BLaER1 (cell line): ENCODE measurements around the gene ZXDA.
"Not testable (repeated sequence)": the region's sequence is repeated elsewhere in the genome, so short reads cannot be mapped to it uniquely, and the experiment has no call there.

Source experiments
- H3K27ac ChIP-seq: shearing (Covaris generic); formaldehyde crosslinking; 2 replicates; pipeline ENCODE4 v1.8.1; 2022
- H3K27me3 ChIP-seq: shearing (Covaris generic); formaldehyde crosslinking; 2 replicates; pipeline ENCODE4 v1.8.1; 2022
- H3K36me3 ChIP-seq: shearing (Covaris generic); formaldehyde crosslinking; 2 replicates; pipeline ENCODE4 v1.8.1; 2022
- H3K4me1 ChIP-seq: shearing (Covaris generic); formaldehyde crosslinking; 2 replicates; pipeline ENCODE4 v1.8.1; 2022
- H3K4me2 ChIP-seq: shearing (Covaris generic); formaldehyde crosslinking; 2 replicates; pipeline ENCODE4 v1.8.1; 2022
- H3K4me3 ChIP-seq: shearing (Covaris generic); formaldehyde crosslinking; 2 replicates; pipeline ENCODE4 v1.8.1; 2022
- H3K9ac ChIP-seq: shearing (Covaris generic); formaldehyde crosslinking; 2 replicates; pipeline ENCODE4 v1.8.1; 2022
- H3K9me3 ChIP-seq: shearing (Covaris generic); formaldehyde crosslinking; 2 replicates; pipeline ENCODE4 v1.8.1; 2022
- H4K20me1 ChIP-seq: shearing (Covaris generic); formaldehyde crosslinking; 2 replicates; pipeline ENCODE4 v1.8.1; 2022
- Cebpa-rat ChIP-seq: shearing (Covaris generic); IDR thresholded peaks from 2 replicates; pipeline ENCODE4 v1.8.1; 2022

The ZXDA gene

GRCh38 chrX:57915680-57916079 is 5.4 kb upstream of the ZXDA start:
- Histone ChIP-seq H3K36me3 (no peaks in the 10 kb centered on the region), H3K4me1 (peaks cover 7% of the 10 kb centered on the region; the same call in 1 of the 2 replicates), H3K27ac (no peak overlapping the region), H3K4me3 (no peak overlapping the region), H3K9ac (no peak overlapping the region), H3K4me2 (no peak overlapping the region), H3K9me3 (no peaks in the 10 kb centered on the region), H4K20me1 (no peaks in the 10 kb centered on the region), H3K27me3 (0 out of 2 replicates have a peak, but pooled peaks cover 5% of the 10 kb centered on the region)
- TF ChIP-seq Cebpa-rat, result no peak

GRCh38 chrX:57909595-57910286 is 517 bp downstream of the ZXDA start:
- H3K4me2 ChIP-seq, result peak overlapping the region; percentile 61
- H3K4me1 ChIP-seq, H3K9me3 ChIP-seq, H4K20me1 ChIP-seq, H3K27me3 ChIP-seq, H3K36me3 ChIP-seq: not testable (repeated sequence)
- H3K4me3 ChIP-seq, result peak overlapping the region; percentile 66
- peak overlapping the region; percentile 82 for H3K27ac ChIP-seq
- peak overlapping the region; percentile 78 for H3K9ac ChIP-seq

GRCh38 chrX:57908972-57909594 is 1.2 kb downstream of the ZXDA start:
- Histone ChIP-seq H3K4me2 (peak overlapping the region; percentile 61), H3K27ac (peak overlapping the region; percentile 82; the same call in 1 of the 2 replicates), H3K9ac (peak overlapping the region; percentile 78; the same call in 1 of the 2 replicates), H3K4me3 (peak overlapping the region; percentile 66)
- H3K9me3 ChIP-seq, H3K4me1 ChIP-seq, H3K36me3 ChIP-seq, H4K20me1 ChIP-seq, H3K27me3 ChIP-seq: not testable (repeated sequence)

GRCh38 chrX:57906790-57907189 is 3.5 kb downstream of the ZXDA start:
- H3K4me1 ChIP-seq, result peaks cover 9% of the 10 kb centered on the region; the same call in 1 of the 2 replicates
- no peak overlapping the region for H3K9ac ChIP-seq
- H3K27me3 ChIP-seq, result no peaks in the 10 kb centered on the region
- no peak overlapping the region; the same call in 1 of the 2 replicates for H3K4me2 ChIP-seq
- no peak overlapping the region for H3K4me3 ChIP-seq
- H3K27ac ChIP-seq, result no peak overlapping the region
- no peaks in the 10 kb centered on the region for H4K20me1 ChIP-seq
- TF ChIP-seq Cebpa-rat, result no peak
- H3K9me3 ChIP-seq, result no peaks in the 10 kb centered on the region
- peaks cover 5% of the 10 kb centered on the region; the same call in 1 of the 2 replicates for H3K36me3 ChIP-seq

- no peaks in the 10 kb centered on the region for H3K27me3 ChIP-seq
- H3K4me3 ChIP-seq, result no peak overlapping the region
- H4K20me1 ChIP-seq, result no peaks in the 10 kb centered on the region
- H3K9ac ChIP-seq, result no peak overlapping the region
- no peak for TF ChIP-seq Cebpa-rat
- H3K27ac ChIP-seq, result no peak overlapping the region
- H3K36me3 ChIP-seq, result peaks cover 5% of the 10 kb centered on the region; the same call in 1 of the 2 replicates
- no peak overlapping the region for H3K4me2 ChIP-seq
- no peaks in the 10 kb centered on the region for H3K4me1 ChIP-seq
- H3K9me3 ChIP-seq, result no peaks in the 10 kb centered on the region
Observed at GRCh38 chrX:57905141-57905540, 5.1 kb downstream of the ZXDA start.

- Histone ChIP-seq H3K4me1 (no peaks in the 10 kb centered on the region), H3K4me3 (no peak overlapping the region), H3K9me3 (no peaks in the 10 kb centered on the region), H3K27me3 (no peaks in the 10 kb centered on the region), H3K36me3 (peaks cover 5% of the 10 kb centered on the region; the same call in 1 of the 2 replicates), H3K4me2 (no peak overlapping the region), H3K9ac (no peak overlapping the region), H3K27ac (no peak overlapping the region), H4K20me1 (no peaks in the 10 kb centered on the region)
- no peak for TF ChIP-seq Cebpa-rat
Observed at GRCh38 chrX:57904176-57904880, 5.9 kb downstream of the ZXDA start.

GRCh38 chrX:57902633-57903032 is 7.6 kb downstream of the ZXDA start:
- Histone ChIP-seq H3K36me3 (peaks cover 5% of the 10 kb centered on the region; the same call in 1 of the 2 replicates), H3K9me3 (no peaks in the 10 kb centered on the region), H3K27ac (no peak overlapping the region), H3K4me1 (no peaks in the 10 kb centered on the region), H4K20me1 (no peaks in the 10 kb centered on the region), H3K4me2 (no peak overlapping the region), H3K27me3 (no peaks in the 10 kb centered on the region), H3K9ac (no peak overlapping the region), H3K4me3 (no peak overlapping the region)
- TF ChIP-seq Cebpa-rat, result no peak

GRCh38 chrX:57901466-57901865 is 8.8 kb downstream of the ZXDA start:
- H3K4me3 ChIP-seq, result no peak overlapping the region
- no peak overlapping the region for H3K9ac ChIP-seq
- no peaks in the 10 kb centered on the region for H3K9me3 ChIP-seq
- no peaks in the 10 kb centered on the region for H4K20me1 ChIP-seq
- no peak overlapping the region for H3K4me2 ChIP-seq
- no peak overlapping the region for H3K27ac ChIP-seq
- no peaks in the 10 kb centered on the region for H3K36me3 ChIP-seq
- no peaks in the 10 kb centered on the region for H3K4me1 ChIP-seq
- H3K27me3 ChIP-seq, result no peaks in the 10 kb centered on the region
- no peak for TF ChIP-seq Cebpa-rat

GRCh38 chrX:57900975-57901374 is 9.3 kb downstream of the ZXDA start:
- H3K9ac ChIP-seq, result no peak overlapping the region
- H3K9me3 ChIP-seq, result no peaks in the 10 kb centered on the region
- H3K27ac ChIP-seq, result no peak overlapping the region
- H3K4me1 ChIP-seq, result no peaks in the 10 kb centered on the region
- H3K27me3 ChIP-seq, result no peaks in the 10 kb centered on the region
- H3K4me2 ChIP-seq, result no peak overlapping the region
- no peak for TF ChIP-seq Cebpa-rat
- H3K4me3 ChIP-seq, result no peak overlapping the region
- H4K20me1 ChIP-seq, result no peaks in the 10 kb centered on the region
- H3K36me3 ChIP-seq, result no peaks in the 10 kb centered on the region

GRCh38 chrX:57899906-57900305 is 10.4 kb downstream of the ZXDA start:
- Histone ChIP-seq H3K4me3 (no peak overlapping the region), H3K4me1 (no peaks in the 10 kb centered on the region), H3K27ac (no peak overlapping the region), H4K20me1 (no peaks in the 10 kb centered on the region), H3K4me2 (no peak overlapping the region), H3K27me3 (no peaks in the 10 kb centered on the region), H3K9ac (no peak overlapping the region), H3K9me3 (no peaks in the 10 kb centered on the region), H3K36me3 (no peaks in the 10 kb centered on the region)
- no peak for TF ChIP-seq Cebpa-rat
